ENCODE data around the gene PRRT1.
A peak's percentile ranks its signal among the peaks of the same experiment; 100 is the strongest.
"Not testable (repeated sequence)": the region's sequence is repeated elsewhere in the genome, so short reads cannot be mapped to it uniquely, and the experiment has no call there.

The PRRT1 gene

GRCh38 chr6:32188381-32189068, 36.8 kb upstream of the PRRT1 start:
- DNase-seq: no peak

GRCh38 chr6:32187725-32188380, 36.1 kb upstream of the PRRT1 start:
- DNase-seq: not testable (repeated sequence)

- no peak for DNase-seq
These were observed 35.4 kb upstream of the PRRT1 start for GRCh38 chr6:32187009-32187709.

GRCh38 chr6:32186151-32186840, 34.6 kb upstream of the PRRT1 start:
- DNase-seq: not testable (repeated sequence)

GRCh38 chr6:32185681-32186131, 34.0 kb upstream of the PRRT1 start:
- DNase-seq: peak in 8 of 56 donors; percentile 8 to 48 (median 18)

- DNase-seq: no peak
These were observed 32.4 kb upstream of the PRRT1 start, which contains the start of gene AGER for GRCh38 chr6:32184084-32184640. Gene AGER (minus strand): TSS chr6:32184253. CDS start chr6:32184222, 31 bp downstream.

GRCh38 chr6:32183483-32184083, 31.8 kb upstream of the PRRT1 start:
- DNase-seq: no peak

GRCh38 chr6:32183030-32183429, 31.3 kb upstream of the PRRT1 start:
- no peak for DNase-seq

- DNase-seq: no peak
These were observed 30.8 kb upstream of the PRRT1 start for GRCh38 chr6:32182555-32182981.

- no peak for DNase-seq
These were observed 30.3 kb upstream of the PRRT1 start for GRCh38 chr6:32181915-32182529.

- DNase-seq: no peak
These were observed 29.5 kb upstream of the PRRT1 start for GRCh38 chr6:32181148-32181702.

GRCh38 chr6:32179766-32180405, 28.1 kb upstream of the PRRT1 start:
- no peak for DNase-seq

GRCh38 chr6:32178547-32179440, 27.1 kb upstream of the PRRT1 start:
- DNase-seq: no peak

GRCh38 chr6:32177788-32178546, 26.2 kb upstream of the PRRT1 start, which contains the start of gene RNF5:
Gene RNF5 (plus strand): TSS chr6:32178405. CDS start chr6:32178512, 107 bp downstream.
- DNase-seq: peak; percentile 64 to 100 (median 97)

- DNase-seq: peak in 6 of 56 donors; percentile 44 to 63 (median 57)
These were observed 25.5 kb upstream of the PRRT1 start for GRCh38 chr6:32177183-32177787.

- DNase-seq: no peak
These were observed 24.9 kb upstream of the PRRT1 start for GRCh38 chr6:32176476-32177182.
